ENCODE measurements around the gene NLRP1.

DNA sequence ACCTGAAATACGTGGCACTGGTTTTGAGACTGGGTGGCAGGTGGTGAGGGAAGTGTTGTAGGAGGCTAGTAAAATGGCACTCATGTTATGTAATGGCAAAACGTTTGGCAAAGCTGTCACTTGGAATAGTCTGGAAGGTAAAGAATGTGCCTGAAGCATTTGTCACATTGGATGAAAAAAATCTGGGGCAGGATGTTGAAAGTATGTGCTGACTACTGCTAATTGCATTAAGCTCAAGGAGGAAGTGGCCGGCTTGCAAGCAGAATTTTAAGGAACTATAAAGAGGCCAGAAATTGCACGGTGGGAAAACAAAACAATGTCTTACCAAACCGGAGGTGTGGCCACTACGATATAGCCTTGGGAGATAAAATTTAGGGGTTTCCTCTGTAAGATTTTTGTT is 26.6 kb upstream of the NLRP1 start:
- TF ChIP-seq, protein P1, sequence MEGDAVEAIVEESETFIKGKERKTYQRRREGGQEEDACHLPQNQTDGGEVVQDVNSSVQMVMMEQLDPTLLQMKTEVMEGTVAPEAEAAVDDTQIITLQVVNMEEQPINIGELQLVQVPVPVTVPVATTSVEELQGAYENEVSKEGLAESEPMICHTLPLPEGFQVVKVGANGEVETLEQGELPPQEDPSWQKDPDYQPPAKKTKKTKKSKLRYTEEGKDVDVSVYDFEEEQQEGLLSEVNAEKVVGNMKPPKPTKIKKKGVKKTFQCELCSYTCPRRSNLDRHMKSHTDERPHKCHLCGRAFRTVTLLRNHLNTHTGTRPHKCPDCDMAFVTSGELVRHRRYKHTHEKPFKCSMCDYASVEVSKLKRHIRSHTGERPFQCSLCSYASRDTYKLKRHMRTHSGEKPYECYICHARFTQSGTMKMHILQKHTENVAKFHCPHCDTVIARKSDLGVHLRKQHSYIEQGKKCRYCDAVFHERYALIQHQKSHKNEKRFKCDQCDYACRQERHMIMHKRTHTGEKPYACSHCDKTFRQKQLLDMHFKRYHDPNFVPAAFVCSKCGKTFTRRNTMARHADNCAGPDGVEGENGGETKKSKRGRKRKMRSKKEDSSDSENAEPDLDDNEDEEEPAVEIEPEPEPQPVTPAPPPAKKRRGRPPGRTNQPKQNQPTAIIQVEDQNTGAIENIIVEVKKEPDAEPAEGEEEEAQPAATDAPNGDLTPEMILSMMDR (IDR thresholded peaks at IDR 0.05) = no peak
- TF ChIP-seq POLR2A (IDR thresholded peaks at IDR 0.05) = no peak

All from uterus (tissue), 2 donors.